GM10847 (cell line): ENCODE data around the gene GLG1.

Source experiments
- POLR2A ChIP-seq: IDR thresholded peaks from 2 replicates; pipeline ENCODE4 v1.6.1; 2011; ENCODE audit not compliant: insufficient read length; ENCODE audit errors: extremely low read depth

Gene GLG1

DNA sequence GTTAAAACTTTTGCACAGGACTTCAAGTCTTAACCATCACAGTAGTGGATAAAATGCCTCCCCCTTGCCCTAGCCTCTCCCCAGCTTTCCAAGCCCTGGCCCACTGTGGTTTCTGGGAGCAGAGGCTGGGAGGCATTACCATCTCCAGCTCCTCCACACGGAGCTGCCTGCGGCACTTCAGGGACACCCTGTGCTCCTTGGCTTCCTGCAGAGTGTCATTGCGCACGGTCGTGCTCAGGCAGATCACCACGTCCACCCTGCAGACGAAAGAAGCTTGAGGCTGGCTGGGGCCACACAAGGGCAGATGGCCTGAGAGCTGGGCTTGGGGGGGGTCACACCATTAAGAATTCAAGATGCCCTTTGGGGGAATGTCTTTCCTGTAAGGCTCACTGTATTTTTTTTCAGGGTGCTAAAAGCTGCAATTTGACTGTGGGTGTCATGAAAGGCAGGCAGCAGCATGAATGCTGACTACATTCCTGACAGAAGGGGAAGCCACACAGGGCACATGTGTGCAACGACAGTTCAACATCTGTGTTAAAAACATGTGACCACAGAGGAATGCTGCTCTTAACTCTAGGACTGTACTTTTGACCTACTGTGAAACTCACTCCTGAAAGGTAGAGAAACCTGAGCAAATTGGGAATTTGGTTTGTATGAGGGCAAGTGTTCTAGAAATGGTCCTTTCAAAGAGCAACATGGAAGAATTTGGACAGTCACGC is 137.9 kb downstream of the GLG1 start:
- TF ChIP-seq POLR2A, result no peak

DNA sequence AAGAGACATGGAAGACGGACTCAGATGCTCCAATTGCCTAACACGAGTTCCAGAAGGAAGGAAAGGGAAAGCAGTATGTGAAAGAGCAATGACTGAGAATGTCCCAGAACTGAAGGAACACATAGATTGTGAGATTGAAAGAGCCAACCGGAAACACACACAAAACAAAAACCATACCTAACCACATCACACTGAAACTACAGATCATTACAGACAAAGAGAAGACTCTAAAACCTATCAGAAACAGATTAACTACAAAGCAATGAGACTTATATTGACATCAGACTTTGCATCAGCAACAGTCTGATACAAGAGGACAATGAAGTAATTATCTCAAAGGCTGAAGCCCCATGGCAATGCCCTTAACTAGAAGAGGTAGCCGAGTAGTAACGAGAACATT is 140.0 kb downstream of the GLG1 start:
- no peak for TF ChIP-seq POLR2A

DNA sequence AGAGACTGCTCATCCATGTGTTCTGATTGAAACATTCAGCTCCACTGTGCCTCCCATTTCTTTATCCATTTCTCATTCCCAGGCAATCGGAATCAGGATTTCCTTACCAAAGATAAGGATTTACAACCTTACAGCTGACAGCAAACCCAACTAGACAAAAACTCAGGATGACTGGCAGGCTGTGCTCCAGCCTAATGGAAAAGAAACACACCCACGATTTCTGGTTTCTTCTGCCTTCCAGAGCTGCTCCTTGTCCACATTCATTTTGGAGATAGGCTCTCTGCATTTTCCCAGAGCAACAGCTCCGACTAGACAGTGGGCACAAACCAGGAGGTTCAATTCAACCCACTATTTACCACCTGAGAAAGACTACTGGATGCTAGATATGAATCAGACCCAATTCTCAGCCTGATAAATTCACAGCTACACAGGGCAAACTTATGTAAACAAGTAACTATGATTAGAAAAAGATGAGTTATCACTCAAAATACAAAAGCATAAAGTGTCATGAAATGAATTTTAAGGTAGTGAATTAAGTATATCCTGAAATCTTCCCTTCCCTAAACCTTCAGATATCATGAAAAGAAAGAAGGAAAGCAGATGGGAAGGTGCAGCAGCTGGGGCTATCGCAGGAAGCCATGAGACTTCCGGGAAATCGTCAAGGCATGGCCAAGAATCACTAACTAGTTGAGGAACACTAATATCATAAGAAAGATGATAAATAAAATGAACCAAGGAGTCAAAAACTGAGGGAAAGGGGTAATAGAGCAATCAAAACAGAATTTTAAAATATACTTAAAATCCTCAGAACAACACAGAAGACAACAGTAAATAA is 140.8 kb downstream of the GLG1 start:
- TF ChIP-seq POLR2A, result no peak

DNA sequence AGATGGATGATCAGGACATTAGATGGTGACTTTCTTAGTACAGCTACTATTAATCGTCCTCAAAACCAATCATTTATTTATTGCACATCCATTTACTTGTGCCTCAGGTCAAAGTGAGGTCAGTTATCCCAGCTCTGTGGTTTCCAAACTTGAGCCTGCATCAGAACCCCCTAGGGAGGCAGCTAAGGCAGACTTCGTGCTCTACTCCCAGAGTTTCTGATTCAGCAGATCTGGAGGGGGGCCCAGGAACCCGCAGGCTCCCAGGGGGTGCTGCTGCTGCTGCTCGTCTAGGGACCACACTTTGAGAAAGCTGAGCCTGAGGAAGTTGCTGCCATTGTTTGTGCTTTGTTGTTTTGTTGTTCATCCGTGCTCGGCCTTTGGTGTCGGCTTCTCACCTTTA is 141.6 kb downstream of the GLG1 start:
- no peak for TF ChIP-seq POLR2A

DNA sequence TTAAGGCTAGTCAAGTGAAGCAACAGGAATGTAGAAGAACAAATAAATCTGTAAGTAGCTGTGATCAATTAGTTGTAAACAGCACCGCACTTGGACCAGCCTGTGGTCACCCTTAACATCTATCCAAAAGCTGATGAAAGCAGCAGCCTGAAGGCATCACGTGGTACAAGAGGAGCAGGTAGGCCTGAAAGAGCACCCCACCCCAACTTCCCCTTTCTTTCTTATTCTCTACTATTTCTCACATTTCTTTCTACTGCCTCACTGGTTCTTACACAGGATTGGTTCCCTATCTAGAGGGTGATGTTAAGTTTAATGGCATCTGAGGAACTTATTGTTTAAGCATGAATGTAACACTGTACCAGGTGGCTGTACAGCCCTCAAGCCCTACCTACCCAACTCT is 143.0 kb downstream of the GLG1 start:
- TF ChIP-seq POLR2A, result no peak

DNA sequence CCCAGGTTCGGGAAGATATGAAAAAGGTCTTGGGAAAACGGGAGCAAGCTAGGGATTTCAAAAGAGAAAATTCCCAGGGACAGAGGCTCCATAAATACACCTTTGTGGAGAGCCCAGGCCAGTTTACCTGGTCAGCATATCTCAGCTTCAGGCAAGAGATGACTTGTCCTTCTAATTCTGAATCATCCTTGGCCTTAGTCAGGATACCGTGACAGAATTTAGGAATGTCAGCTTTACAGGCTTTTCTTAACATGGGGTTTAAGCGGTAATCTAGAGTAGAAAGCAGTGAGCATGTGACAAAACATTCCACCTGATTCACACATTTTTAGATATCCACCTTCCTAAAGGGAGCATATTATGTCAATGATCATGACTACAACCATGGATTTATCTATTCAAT is 144.6 kb downstream of the GLG1 start:
- TF ChIP-seq POLR2A, result no peak

DNA sequence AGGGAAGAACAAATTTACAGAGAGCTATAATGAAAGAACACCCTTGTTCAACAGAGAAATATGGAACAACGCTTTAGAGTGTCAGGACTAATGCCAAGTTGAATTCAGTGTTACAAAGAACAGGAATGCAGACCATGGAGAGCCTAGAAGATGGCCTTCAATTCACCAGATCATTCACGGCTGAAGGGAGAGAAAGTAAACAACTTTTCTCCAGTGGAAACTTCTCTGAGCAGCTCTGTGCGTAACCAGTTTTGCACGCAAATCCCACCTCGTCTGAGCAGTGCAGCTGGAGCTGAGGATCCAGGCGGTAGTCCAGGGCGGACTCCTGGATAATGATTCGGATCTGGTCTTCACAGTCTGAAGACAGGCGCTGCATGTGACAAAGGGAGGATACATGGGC is 145.1 kb downstream of the GLG1 start:
- TF ChIP-seq POLR2A, result no peak

DNA sequence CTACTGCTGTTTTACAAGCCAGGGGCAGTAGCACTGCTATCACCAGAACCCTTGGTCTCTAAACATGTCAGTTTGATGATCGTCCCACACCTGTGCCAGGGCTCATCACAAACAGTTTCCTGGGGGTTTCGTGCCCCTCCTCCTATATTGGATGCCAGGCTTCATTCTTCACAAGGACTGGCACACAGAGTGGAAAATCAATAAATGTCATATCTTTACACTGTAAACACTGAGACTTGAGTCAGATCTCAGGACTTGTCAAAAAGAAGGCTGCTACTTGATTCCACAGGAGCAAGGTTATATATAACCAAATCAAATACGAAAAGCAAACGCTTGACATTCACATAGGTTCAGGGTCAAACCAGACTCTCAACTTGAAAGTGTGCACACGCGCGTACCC is 146.4 kb downstream of the GLG1 start:
- TF ChIP-seq POLR2A, result no peak

DNA sequence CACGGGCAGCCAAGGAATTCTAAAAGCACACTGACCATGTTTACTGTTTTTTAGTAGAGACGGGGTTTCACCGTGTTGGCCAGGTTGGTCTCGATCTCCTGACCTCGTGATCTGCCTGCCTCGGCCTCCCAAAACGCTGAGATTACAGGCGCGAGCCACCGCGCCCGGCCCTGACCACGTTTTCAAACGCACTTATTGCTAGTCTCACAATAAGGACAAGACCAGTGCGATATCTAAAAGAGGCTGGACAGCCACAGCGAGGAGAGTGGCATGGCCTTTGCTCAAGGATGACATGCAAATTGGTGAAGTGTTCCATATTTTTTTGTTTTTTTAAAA is 150.7 kb downstream of the GLG1 start:
- no peak for TF ChIP-seq POLR2A

DNA sequence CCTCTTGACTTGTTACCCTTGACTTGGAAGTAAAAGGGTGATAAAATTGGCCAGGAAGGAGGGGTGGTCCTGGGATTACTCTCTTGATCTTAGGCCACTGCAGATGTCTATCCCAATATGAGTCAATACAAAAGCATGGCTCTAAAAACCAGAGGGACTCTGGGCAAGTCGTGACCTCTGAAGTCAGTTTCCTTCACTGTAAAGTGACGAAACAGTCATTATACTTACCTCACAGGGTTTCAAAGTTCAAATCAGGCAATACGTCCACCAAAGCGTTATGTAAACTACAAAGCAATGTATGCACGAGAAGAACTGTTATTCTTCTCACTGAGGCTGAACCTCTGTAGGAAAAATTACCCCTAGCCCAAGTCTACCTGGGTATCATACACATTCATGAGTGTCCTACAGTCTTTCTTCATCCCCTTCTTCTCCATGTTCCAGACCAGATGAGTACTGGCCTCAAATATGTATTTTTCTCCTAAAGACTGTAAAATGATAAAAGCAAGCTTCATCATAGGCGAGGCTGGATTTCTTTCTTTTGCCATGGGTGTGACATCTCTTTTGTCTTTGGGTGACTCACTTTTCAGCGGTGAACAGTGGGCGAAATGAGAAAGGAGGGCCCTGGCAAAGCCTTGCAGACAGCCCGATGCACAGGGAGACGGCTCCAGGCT is 151.2 kb downstream of the GLG1 start:
- TF ChIP-seq POLR2A, result no peak

DNA sequence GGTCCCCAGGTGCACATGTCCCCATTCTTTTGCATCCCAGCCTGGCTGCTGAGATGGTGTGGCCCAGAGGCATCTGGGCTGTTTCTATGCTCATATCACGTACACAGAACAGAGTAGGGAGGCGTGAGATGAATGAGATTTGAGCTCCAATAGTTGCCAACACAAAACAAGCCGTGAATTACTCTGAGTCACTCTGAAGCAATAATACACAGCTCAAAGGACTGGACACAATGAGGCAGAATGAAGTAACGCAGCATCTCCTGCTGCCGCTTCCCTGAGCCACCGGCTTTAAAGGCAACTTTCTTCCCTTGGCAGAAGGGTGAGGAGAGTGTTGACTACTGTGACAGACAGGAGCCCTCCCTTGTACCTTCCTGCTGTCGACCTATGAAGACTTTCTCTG is 151.7 kb downstream of the GLG1 start:
- TF ChIP-seq POLR2A, result no peak

DNA sequence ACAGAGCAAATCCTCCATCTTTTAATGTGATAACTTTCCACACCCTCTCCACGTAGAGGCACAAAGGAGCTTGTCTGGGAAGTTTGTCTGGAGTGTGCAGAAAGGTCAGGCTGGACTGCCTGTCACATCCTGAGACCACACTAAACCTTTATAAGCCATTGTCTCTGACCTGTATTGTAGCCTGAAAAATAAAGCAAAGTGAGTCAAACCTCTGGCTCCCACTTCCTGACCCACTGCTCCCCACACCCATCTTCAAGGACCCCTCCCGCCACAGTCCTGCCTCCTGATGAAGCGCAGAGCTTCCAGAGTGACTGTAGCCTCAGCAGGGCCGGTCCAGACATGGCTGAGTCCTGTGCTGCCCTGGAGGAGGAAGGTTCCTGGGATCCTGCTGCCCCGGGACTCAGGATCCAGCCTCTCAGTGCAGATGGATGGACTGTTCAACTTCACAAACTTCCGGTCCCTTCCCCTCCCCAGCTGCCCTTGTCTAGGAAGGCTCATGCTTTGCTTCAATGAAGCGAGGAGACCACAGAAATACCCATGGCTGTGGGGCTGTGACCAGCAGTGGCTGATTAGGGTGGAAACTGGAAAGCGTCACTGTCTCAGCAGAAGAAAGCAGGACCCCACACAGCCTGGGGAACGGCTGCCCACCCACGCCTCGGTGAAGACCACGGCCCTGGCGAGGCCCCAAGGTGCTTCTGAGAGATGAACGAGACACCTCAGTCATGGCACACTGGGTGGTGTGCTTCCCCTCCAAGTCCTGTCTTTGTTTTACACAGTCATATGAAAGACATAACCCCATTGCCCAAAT is 154.8 kb downstream of the GLG1 start:
- no peak for TF ChIP-seq POLR2A

DNA sequence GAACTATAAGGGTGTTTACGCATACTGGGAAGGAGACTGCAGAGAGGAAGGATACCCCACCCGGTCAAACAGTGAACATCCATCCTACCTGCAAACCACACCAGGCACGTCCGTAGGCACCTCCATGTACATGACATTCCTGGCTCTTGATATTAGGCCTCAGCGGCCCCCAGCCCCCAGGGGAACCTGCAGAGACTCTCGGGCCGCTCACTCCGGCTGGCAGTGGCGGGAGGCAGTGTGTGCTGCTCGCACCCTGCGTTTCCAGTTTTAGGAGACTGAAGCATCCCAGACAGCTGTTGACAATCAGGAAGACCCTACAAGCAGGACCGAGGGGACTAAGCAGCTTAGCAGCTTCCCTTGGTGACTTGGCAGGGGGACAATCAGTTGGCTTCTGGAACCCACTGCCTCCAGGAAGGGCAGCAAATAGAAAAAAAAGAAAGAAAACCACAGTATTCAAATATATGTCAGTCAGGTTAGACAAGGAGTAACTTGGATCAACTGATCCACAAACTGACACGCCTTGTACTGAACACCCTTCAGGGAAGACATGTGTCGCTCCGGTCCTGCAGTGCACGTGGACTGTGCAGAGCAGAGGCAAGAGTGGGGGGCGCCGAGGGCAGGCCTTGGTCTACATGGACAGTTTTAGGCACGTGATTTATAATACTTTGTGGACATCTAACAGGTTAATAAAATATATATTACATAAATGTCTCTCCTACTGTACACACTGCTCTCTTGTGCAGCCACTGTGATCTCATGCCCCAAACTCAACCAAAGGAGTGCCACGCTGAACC is 155.8 kb downstream of the GLG1 start:
- no peak for TF ChIP-seq POLR2A

DNA sequence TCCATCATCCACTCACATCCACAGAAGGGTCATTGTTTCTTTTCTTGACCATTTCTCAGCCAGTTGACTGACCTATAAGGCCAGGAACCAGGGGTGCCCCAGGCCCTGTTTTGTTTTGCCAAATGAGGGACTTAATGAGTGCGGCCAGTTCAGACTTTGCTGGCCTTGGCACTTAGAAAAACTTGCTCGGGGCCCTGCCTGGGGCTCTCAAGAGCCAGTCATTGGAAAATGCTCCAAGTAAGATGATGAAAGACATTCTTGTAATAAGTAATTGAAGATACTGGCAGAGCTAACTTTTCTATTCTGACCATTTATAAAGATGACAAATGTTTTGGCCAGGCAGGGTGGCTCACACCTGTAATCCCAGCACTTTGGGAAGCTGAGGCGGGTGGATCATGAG is 156.7 kb downstream of the GLG1 start:
- TF ChIP-seq POLR2A, result no peak

DNA sequence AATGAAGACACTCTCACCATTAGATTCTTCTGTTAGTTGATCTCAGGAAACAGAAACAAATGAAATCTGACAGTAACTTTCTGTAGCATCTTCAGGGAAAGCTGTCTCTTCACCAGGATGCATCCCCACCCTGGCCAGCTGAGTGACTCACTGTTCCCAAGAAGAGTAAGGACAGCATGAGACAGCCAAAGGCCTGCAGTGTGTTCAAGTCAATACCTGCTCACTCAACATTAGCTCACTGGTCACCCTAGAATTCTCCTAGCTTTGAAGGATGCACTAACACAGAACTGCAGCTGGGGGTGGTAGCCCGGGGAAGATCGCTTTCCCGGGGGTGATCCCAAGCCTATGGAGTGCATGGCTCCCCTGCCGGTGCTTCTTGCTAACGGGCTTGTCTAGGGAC is 157.4 kb downstream of the GLG1 start:
- TF ChIP-seq POLR2A, result no peak
